Keratinocyte (primary cell): ENCODE measurements around the gene PRKN.

ENCODE experiments used
- CTCF ChIP-seq, 3 experiments: IDR thresholded peaks in 1 of 3; conservative IDR thresholded peaks in 1 of 3; optimal IDR thresholded peaks in 1 of 3; 2 replicates in 2 of 3; 3 replicates in 1 of 3; pipeline versions ENCODE3 to v1.5.1; 2011; ENCODE audit warnings: low read length in 3 of 3, mild to moderate bottlenecking in 3 of 3, moderate library complexity in 2 of 3, control low read depth in 1 of 3, inconsistent platforms in 1 of 3; ENCODE audit not compliant: insufficient read depth in 2 of 3; ENCODE audit errors: extremely low read depth in 1 of 3
- EZH2 ChIP-seq: IDR thresholded peaks from one replicate; pipeline ENCODE4 v1.6.1; 2012; ENCODE audit warnings: inconsistent platforms, mild to moderate bottlenecking, low read length, moderate library complexity

- TF ChIP-seq CTCF (optimal IDR thresholded peaks at IDR 0.05 in 1 of 3, IDR thresholded peaks at IDR 0.05 in 1 of 3, conservative IDR thresholded peaks at IDR 0.05 in 1 of 3; ENCODE audit: extremely low read depth in 1 of 3, insufficient read depth in 2 of 3, low read length in 3 of 3) (no peak), EZH2 (no peak)
Observed at GRCh38 chr6:162056061-162056460, 671.5 kb downstream of the PRKN start.
